Natural killer cell (primary cell): Measurements from ENCODE around the gene CCDC8. TPM values are rescaled to one million over a fixed set of nuclear protein-coding genes. Genes with fewer than 3 reads are reported as not detected.
"Not testable (repeated sequence)": the region's sequence is repeated elsewhere in the genome, so short reads cannot be mapped to it uniquely, and the experiment has no call there.

Source experiments
- ATAC-seq, 3 donors: fragments of 150-1000 bp in 2 of 3; fragments of 200-7000 bp in 1 of 3; cut with Tn5 transposase; 1 replicate in 1 of 3; 2 replicates in 2 of 3; pipeline ENCODE4 v1.10.0; 2021; ENCODE audit warnings: mild to moderate bottlenecking in 2 of 3, moderate library complexity in 2 of 3
- DNase-seq, 2 donors: peaks; one replicate each; pipeline versions ENCODE4 v3.0.0 to v3.0.0-alpha.2; 2013 to 2021; ENCODE audit warnings: mixed read lengths in 1 of 2
- H3K27ac ChIP-seq: one replicate; pipeline ENCODE4 v1.5.1; 2013; ENCODE audit warnings: mild to moderate bottlenecking, low read length
- H3K27me3 ChIP-seq: one replicate; pipeline ENCODE4 v1.6.1; 2013; ENCODE audit warnings: low read length; ENCODE audit not compliant: control insufficient read depth, insufficient read depth
- H3K36me3 ChIP-seq: one replicate; pipeline ENCODE4 v1.6.1; 2013; ENCODE audit warnings: low read length; ENCODE audit not compliant: control insufficient read depth, insufficient read depth
- H3K4me1 ChIP-seq: one replicate; pipeline ENCODE4 v1.6.1; 2013; ENCODE audit warnings: low read length; ENCODE audit not compliant: control insufficient read depth, insufficient read depth
- H3K4me3 ChIP-seq: one replicate; pipeline ENCODE4 v1.5.1; 2013; ENCODE audit warnings: low read length
- H3K9me3 ChIP-seq: one replicate; pipeline ENCODE4 v1.6.1; 2013; ENCODE audit warnings: low read length; ENCODE audit not compliant: control insufficient read depth, insufficient read depth
- H3K27ac Mint-ChIP-seq, 2 donors: one replicate each; pipeline ENCODE4 v1.8.0; 2022; ENCODE audit warnings: mild to moderate bottlenecking in 2 of 2, mixed read lengths in 2 of 2, moderate library complexity in 1 of 2
- H3K27me3 Mint-ChIP-seq, 2 donors: one replicate each; pipeline ENCODE4 v1.8.0; 2022; ENCODE audit warnings: low read depth in 2 of 2, mixed read lengths in 2 of 2
- H3K36me3 Mint-ChIP-seq: one replicate; pipeline ENCODE4 v1.8.0; 2022; ENCODE audit warnings: mixed read lengths
- H3K4me1 Mint-ChIP-seq, 2 donors: one replicate each; pipeline ENCODE4 v1.8.0; 2022; ENCODE audit warnings: mixed read lengths in 2 of 2
- H3K4me3 Mint-ChIP-seq: one replicate; pipeline ENCODE4 v1.8.0; 2022; ENCODE audit warnings: mild to moderate bottlenecking, moderate library complexity, mixed read lengths
- H3K9me3 Mint-ChIP-seq, 2 donors: one replicate each; pipeline ENCODE4 v1.8.0; 2022; ENCODE audit warnings: mixed read lengths in 2 of 2
- CTCF ChIP-seq: fragments of 200-600 bp; IDR thresholded peaks from one replicate; pipeline ENCODE4 v1.8.0; 2022; ENCODE audit warnings: antibody characterized with exemption
- WGBS: methylation state at CpG from one replicate; pipeline ENCODE4 v1.1.7; 2013; ENCODE audit warnings: missing lambda C conversion rate; ENCODE audit not compliant: insufficient coverage; 5-methylcytosine and 5-hydroxymethylcytosine counted together
- intact Hi-C: fragments of 100-400 bp; cut with micrococcal nuclease; formaldehyde crosslinking; loops from one replicate; pipeline ENCODE4 v1.14.2; 2022
- total RNA-seq, 4 donors: library from RNA; stranded (reverse); fragments of 120-200 nt in 1 of 4; gene quantifications; one replicate each; pipeline versions ENCODE4 v1.2.3 to v1.2.4, GENCODE V29; 2013 to 2022

Gene CCDC8
- total RNA-seq, 3 donors from 2014 or later (not counting 1 experiment from before 2014, with no cell fraction given) = not detected

- ATAC-seq (no peak), DNase-seq (no peak)
- no peaks in the 10 kb centered on the region for H3K9me3 ChIP-seq
- intact Hi-C loops = no loop called here
- Mint-ChIP-seq H3K27me3 (no peaks in the 10 kb centered on the region), H3K9me3 (no peaks in the 10 kb centered on the region), H3K27ac (peak overlapping the region in 1 of 2 donors; percentile 18), H3K36me3 (peaks cover 29% of the 10 kb centered on the region), H3K4me3 (no peak overlapping the region), H3K4me1 (peaks cover 6 to 23% of the 10 kb centered on the region in 2 donors)
- peaks cover 82% of the 10 kb centered on the region for H3K36me3 ChIP-seq
- WGBS = no CpG with 5 or more reads among the region's 2 CpGs
- no peaks in the 10 kb centered on the region for H3K4me1 ChIP-seq
- H3K4me3 ChIP-seq = no peak overlapping the region
- no peak for TF ChIP-seq CTCF
- H3K27me3 ChIP-seq = no peaks in the 10 kb centered on the region
- no peak overlapping the region for H3K27ac ChIP-seq
Measured at GRCh38 chr19:46380690-46381089, 32.7 kb downstream of the CCDC8 start.

DNA sequence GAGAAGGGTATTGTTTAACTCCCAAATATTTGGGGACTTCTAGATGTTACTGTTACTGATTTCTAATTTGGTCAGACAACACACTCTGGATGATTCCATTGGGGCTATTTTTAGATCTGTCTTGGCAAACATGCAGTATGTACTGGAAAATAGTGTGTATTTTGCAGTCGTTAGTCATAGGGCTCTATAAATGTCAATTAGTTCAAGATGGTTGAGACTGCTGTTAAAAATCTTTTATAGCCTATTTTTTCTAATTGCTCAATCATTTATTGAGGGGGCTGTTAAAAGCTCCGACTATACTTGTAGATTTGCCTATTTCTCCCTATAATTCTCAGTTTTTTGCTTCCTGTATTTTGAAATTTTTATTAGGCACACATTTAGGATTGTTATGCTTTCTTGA lies 35.1 kb downstream of the CCDC8 start:
- H3K4me3 ChIP-seq = no peak overlapping the region

DNA sequence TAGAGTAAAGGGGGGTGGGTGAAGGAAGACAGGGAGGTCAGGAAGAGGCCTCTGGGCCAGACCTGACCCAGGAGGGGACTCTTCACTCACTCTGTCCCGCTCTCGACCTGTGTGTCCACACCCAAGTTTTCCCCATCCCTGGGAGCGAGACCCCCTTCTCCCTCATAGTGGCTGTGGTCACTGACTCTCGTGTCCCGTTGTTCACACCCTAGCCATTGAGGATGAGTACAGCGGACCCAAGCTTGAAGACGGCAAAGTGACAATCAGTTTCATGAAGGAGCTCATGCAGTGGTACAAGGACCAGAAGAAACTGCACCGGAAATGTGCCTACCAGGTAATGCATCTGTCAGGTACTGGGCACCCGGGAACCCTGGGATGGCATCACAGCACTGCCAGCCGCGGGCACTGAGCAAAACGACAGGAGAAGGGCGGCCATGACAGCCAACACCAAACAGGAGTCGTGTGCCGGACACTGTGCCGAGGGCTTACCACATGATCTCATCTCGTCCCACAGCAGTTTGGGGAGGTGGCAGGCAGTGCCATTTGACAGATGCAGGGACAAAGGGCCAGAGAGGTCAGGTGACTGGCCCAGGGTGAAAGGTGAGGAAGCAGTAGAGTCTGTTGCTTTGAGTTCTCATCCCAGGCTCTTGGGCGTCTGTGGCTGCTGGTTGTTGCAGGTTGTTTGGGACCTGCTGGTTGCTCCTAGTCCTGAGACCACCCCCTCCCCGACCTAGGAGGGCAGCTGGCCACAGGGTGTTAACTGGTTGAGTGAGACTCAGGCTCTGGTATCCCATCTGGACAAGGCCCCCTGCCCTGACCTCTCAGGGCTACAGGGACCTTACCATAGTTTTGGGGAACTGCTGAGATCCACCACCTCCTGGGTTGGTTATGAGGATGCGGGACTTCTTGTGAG lies 36.9 kb downstream of the CCDC8 start:
- Mint-ChIP-seq H3K4me3 (no peak overlapping the region), H3K9me3 (no peaks in the 10 kb centered on the region), H3K27me3 (no peaks in the 10 kb centered on the region), H3K4me1 (peaks cover 14 to 39% of the 10 kb centered on the region in 2 donors), H3K36me3 (peaks cover 18% of the 10 kb centered on the region), H3K27ac (peak overlapping the region in 1 of 2 donors; percentile 47)
- Histone ChIP-seq H3K4me1 (peaks cover 19% of the 10 kb centered on the region), H3K27me3 (no peaks in the 10 kb centered on the region), H3K27ac (no peak overlapping the region), H3K36me3 (peaks cover 48% of the 10 kb centered on the region), H3K4me3 (no peak overlapping the region), H3K9me3 (no peaks in the 10 kb centered on the region)
- TF ChIP-seq CTCF = no peak
- intact Hi-C loops = no loop called here
- WGBS = 98% methylated on average over 20 of the region's 20 CpGs
- ATAC-seq = no peak
- DNase-seq = no peak

More for the DNA sequence above, 35.1 kb downstream of the CCDC8 start:
- no peaks in the 10 kb centered on the region for H3K9me3 Mint-ChIP-seq
- intact Hi-C loops = no loop called here
- Histone ChIP-seq H3K27ac (no peak overlapping the region), H3K36me3 (peaks cover 62% of the 10 kb centered on the region), H3K9me3 (no peaks in the 10 kb centered on the region), H3K4me1 (peaks cover 5% of the 10 kb centered on the region), H3K27me3 (no peaks in the 10 kb centered on the region)
- H3K27ac Mint-ChIP-seq = no peak overlapping the region
- ATAC-seq (no peak), DNase-seq (no peak)
- no peak for TF ChIP-seq CTCF
- peaks cover 6 to 30% of the 10 kb centered on the region in 2 donors for H3K4me1 Mint-ChIP-seq
- H3K27me3 Mint-ChIP-seq = no peaks in the 10 kb centered on the region
- peaks cover 29% of the 10 kb centered on the region for H3K36me3 Mint-ChIP-seq
- 83% methylated on average over 1 of the region's 2 CpGs for WGBS
- H3K4me3 Mint-ChIP-seq = no peak overlapping the region

DNA sequence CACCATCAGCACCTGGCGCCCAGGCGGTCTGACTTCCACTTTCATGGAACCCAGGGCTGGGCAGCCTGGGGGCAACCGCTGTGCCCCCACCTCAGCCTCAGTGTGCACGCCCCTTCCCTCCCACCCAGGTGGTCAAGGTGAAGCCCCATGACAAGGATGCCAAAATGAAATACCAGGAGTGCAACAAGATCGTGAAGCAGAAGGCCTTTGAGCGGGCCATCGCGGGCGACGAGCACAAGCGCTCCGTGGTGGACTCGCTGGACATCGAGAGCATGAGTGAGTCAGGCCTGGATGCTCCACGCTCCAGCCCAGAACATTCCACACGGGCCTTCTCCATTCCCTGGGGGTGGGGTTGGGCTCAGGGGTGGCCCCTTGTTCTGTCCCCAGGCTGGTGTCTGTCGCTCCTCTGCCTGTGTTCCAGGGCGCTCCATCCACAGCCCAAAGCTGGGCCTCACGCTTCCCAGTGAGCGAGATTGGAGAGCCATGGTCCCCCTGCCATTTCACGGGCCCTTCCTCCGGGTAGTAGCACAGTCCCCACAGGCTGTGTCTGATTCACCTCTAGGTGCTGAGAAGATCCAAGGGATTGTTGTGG lies 37.8 kb downstream of the CCDC8 start:
- Mint-ChIP-seq H3K36me3 (peaks cover 12% of the 10 kb centered on the region), H3K27ac (peak overlapping the region in 1 of 2 donors; percentile 47)
- H3K4me3 Mint-ChIP-seq = not testable (repeated sequence)

More for the DNA sequence above, 37.8 kb downstream of the CCDC8 start:
- intact Hi-C loops, H3K27me3 ChIP-seq, ATAC-seq, H3K27me3 Mint-ChIP-seq, H3K4me3 ChIP-seq, H3K9me3 Mint-ChIP-seq, H3K27ac ChIP-seq, H3K9me3 ChIP-seq, DNase-seq: not testable (repeated sequence)
- H3K4me1 Mint-ChIP-seq = peaks cover 23 to 48% of the 10 kb centered on the region in 2 donors
- H3K4me1 ChIP-seq = peaks cover 26% of the 10 kb centered on the region
- peaks cover 44% of the 10 kb centered on the region for H3K36me3 ChIP-seq
- 94% methylated on average over 22 of the region's 22 CpGs for WGBS
